CD4-positive, alpha-beta T cell treated with Interferon gamma for 1 hour (primary cell): ENCODE data around the gene IER5.
A peak's percentile ranks its signal among the peaks of the same experiment; 100 is the strongest.
"Not testable (repeated sequence)": the region's sequence is repeated elsewhere in the genome, so short reads cannot be mapped to it uniquely, and the experiment has no call there.

Experiments
- DNase-seq: peaks from one replicate; pipeline ENCODE4 v3.0.0-alpha.2; 2020

The IER5 gene

GRCh38 chr1:181088079-181089016 is at the start of gene IER5:
Gene IER5, plus strand, starts transcription at chr1:181088700. Its CDS starts 203 bp downstream, at chr1:181088903.
- DNase-seq = peak; percentile 97

- no peak for DNase-seq
Measured at GRCh38 chr1:181040284-181040865, 48.1 kb upstream of the IER5 start.

GRCh38 chr1:181043025-181043888 is 45.2 kb upstream of the IER5 start:
- DNase-seq = peak; percentile 57

GRCh38 chr1:181044449-181044966 is 44.0 kb upstream of the IER5 start:
- DNase-seq = peak; percentile 65

- DNase-seq = not testable (repeated sequence)
Measured at GRCh38 chr1:181045946-181046345, 42.6 kb upstream of the IER5 start.

GRCh38 chr1:181049378-181049777 is 39.1 kb upstream of the IER5 start:
- DNase-seq = no peak

- no peak for DNase-seq
Measured at GRCh38 chr1:181050922-181051321, 37.6 kb upstream of the IER5 start.

- DNase-seq = no peak
Measured at GRCh38 chr1:181056560-181056959, 31.9 kb upstream of the IER5 start.

GRCh38 chr1:181057079-181057478 is 31.4 kb upstream of the IER5 start:
- DNase-seq = no peak

- no peak for DNase-seq
Measured at GRCh38 chr1:181059435-181059834, 29.1 kb upstream of the IER5 start.

- DNase-seq = no peak
Measured at GRCh38 chr1:181060066-181060465, 28.4 kb upstream of the IER5 start.

GRCh38 chr1:181060947-181061346 is 27.6 kb upstream of the IER5 start:
- DNase-seq = not testable (repeated sequence)

GRCh38 chr1:181061487-181061886 is 27.0 kb upstream of the IER5 start:
- no peak for DNase-seq

GRCh38 chr1:181061891-181062835 is 26.3 kb upstream of the IER5 start:
- peak; percentile 59 for DNase-seq

- peak; percentile 28 for DNase-seq
Measured at GRCh38 chr1:181062836-181063428, 25.6 kb upstream of the IER5 start.

GRCh38 chr1:181064011-181064623 is 24.4 kb upstream of the IER5 start:
- DNase-seq = no peak

GRCh38 chr1:181064702-181065101 is 23.8 kb upstream of the IER5 start:
- no peak for DNase-seq

- no peak for DNase-seq
Measured at GRCh38 chr1:181073638-181074037, 14.9 kb upstream of the IER5 start.

- no peak for DNase-seq
Measured at GRCh38 chr1:181075766-181076350, 12.6 kb upstream of the IER5 start.

- DNase-seq = no peak
Measured at GRCh38 chr1:181076852-181077251, 11.6 kb upstream of the IER5 start.
